H1 (cell line): ENCODE data around the gene TNPO3. TPM values are rescaled to one million over a fixed set of nuclear protein-coding genes. Genes with fewer than 3 reads are reported as not detected.

Experiments
- CREB1 ChIP-seq: IDR thresholded peaks from 2 replicates; pipeline ENCODE4 v1.6.1; 2012; ENCODE audit warnings: inconsistent platforms
- RFX5 ChIP-seq: IDR thresholded peaks from 2 replicates; pipeline ENCODE4 v1.6.1; 2011; ENCODE audit warnings: low read depth, low read length, improper control_type of control experiment, borderline replicate concordance
- polyA plus RNA-seq, 7 experiments: library from polyadenylated mRNA; depleted of rRNA in 3 of 7; stranded (reverse) in 5 of 7; unstranded in 2 of 7; fragments of >200 nt in 5 of 7; fragments of 200-250 nt in 2 of 7; gene quantifications; 1 replicate in 5 of 7; 2 replicates in 1 of 7; 4 replicates in 1 of 7; pipeline versions ENCODE4 v1.2.1 to v1.2.3, GENCODE V29; 2011 to 2013; ENCODE audit warnings: missing spikeins in 2 of 7, mixed read lengths in 2 of 7
- total RNA-seq: library from RNA; stranded (reverse); fragmentation: NEBNext Ultra II Directional; extraction: Animal tissue kit (Norgen Biotek cat#: 25700); gene quantifications from 2 replicates; pipeline ENCODE4 v1.2.1, GENCODE V29; 2021

TNPO3 gene
- total and polyA plus RNA-seq, 2 of the 8 experiments (the other 6 are each of a cell fraction or from before 2014, with no cell fraction given): 67.6 to 99.2 TPM

GRCh38 chr7:129072479-129073011, 17.6 kb upstream of the TNPO3 start (continued):
- TF ChIP-seq RFX5: no peak
- TF ChIP-seq CREB1: no peak
